PC-3 (cell line): Measurements from ENCODE around the gene HGD. TPM values are rescaled to one million over a fixed set of nuclear protein-coding genes. Genes with fewer than 3 reads are reported as not detected.

ENCODE experiments used
- ATAC-seq: fragments of 200-7000 bp; cut with Tn5 transposase; 2 replicates; pipeline ENCODE4 v1.9.1; 2020; ENCODE audit warnings: mild to moderate bottlenecking, moderate library complexity
- BruUV-seq: library from RNA; stranded (reverse); fragments of 400-500 nt; replicated peaks from 2 replicates; lab custom pipeline; 2021; lab: Mats Ljungman, UMichigan
- CTCF ChIA-PET: fragments of 300-600 bp; sonication (Branson Sonifier 250); formaldehyde crosslinking; loops from one replicate; lab custom pipeline; 2022; ENCODE audit warnings: antibody characterized with exemption; lab: Charles Lee
- POLR2A ChIA-PET: fragments of 300-600 bp; sonication (Branson Sonifier 250); formaldehyde crosslinking; loops from one replicate; lab custom pipeline; 2022; ENCODE audit warnings: antibody characterized with exemption; ENCODE audit not compliant: unreplicated experiment; lab: Charles Lee
- DNase-seq: peaks from one replicate; pipeline ENCODE4 v3.0.0-alpha.2; 2015
- H2AFZ ChIP-seq: fragments of 300-600 bp; sonication (generic); 2 replicates; pipeline ENCODE4 v1.6.0; 2016; ENCODE audit warnings: antibody characterized with exemption, low read length
- H3F3A ChIP-seq: fragments of 300-600 bp; sonication (generic); one replicate; pipeline ENCODE4 v1.6.0; 2017; ENCODE audit warnings: antibody characterized with exemption, low read length, control low read depth, mild to moderate bottlenecking; ENCODE audit not compliant: unreplicated experiment
- H3K27ac ChIP-seq: fragments of 300-600 bp; sonication (generic); 2 replicates; pipeline ENCODE4 v1.5.1; 2016; ENCODE audit warnings: mild to moderate bottlenecking, low read length
- H3K27me3 ChIP-seq: fragments of 300-600 bp; sonication (generic); 2 replicates; pipeline ENCODE4 v1.6.1; 2016; ENCODE audit warnings: low read length, mixed read lengths
- H3K36me3 ChIP-seq: fragments of 300-600 bp; sonication (generic); 2 replicates; pipeline ENCODE4 v1.6.1; 2016; ENCODE audit warnings: low read depth, mixed run types, low read length, mixed read lengths
- H3K4me1 ChIP-seq: fragments of 300-600 bp; sonication (generic); 2 replicates; pipeline ENCODE4 v1.5.1; 2016; ENCODE audit warnings: low read length; ENCODE audit not compliant: insufficient read depth
- H3K4me2 ChIP-seq: fragments of 300-600 bp; sonication (generic); 2 replicates; pipeline ENCODE4 v1.6.0; 2016; ENCODE audit warnings: low read length
- H3K4me3 ChIP-seq: fragments of 300-600 bp; sonication (generic); 2 replicates; pipeline ENCODE4 v1.5.1; 2016; ENCODE audit warnings: mild to moderate bottlenecking, low read length, mixed read lengths
- H3K79me2 ChIP-seq: fragments of 300-600 bp; sonication (generic); 2 replicates; pipeline ENCODE4 v1.6.1; 2017; ENCODE audit warnings: low read length, mixed read lengths
- H3K9ac ChIP-seq: fragments of 300-600 bp; sonication (generic); 2 replicates; pipeline ENCODE4 v1.6.0; 2016; ENCODE audit warnings: mild to moderate bottlenecking, low read length
- H3K9me2 ChIP-seq: fragments of 300-600 bp; sonication (generic); replicated peaks from 2 replicates; pipeline ENCODE4 v1.6.1; 2016; ENCODE audit warnings: mixed run types, low read length, mixed read lengths
- H3K9me3 ChIP-seq: fragments of 300-600 bp; sonication (generic); 2 replicates; pipeline ENCODE4 v1.6.1; 2016; ENCODE audit warnings: low read length, mixed read lengths
- H4K20me1 ChIP-seq: fragments of 300-600 bp; sonication (generic); 2 replicates; pipeline ENCODE4 v1.6.1; 2016; ENCODE audit warnings: low read length, mixed read lengths
- CTCF ChIP-seq: fragments of 300-600 bp; sonication (generic); conservative IDR thresholded peaks from 2 replicates; pipeline ENCODE4 v1.5.1; 2017; ENCODE audit warnings: antibody characterized with exemption, low read depth, mild to moderate bottlenecking, low read length
- EZH2 ChIP-seq: fragments of 300-600 bp; sonication (generic); IDR thresholded peaks from one replicate; pipeline ENCODE4 v1.6.1; 2017; ENCODE audit warnings: antibody characterized with exemption, mild to moderate bottlenecking, low read length; ENCODE audit not compliant: unreplicated experiment
- EZH2phosphoT487 ChIP-seq: fragments of 300-600 bp; sonication (generic); IDR thresholded peaks from 2 replicates; pipeline ENCODE4 v1.6.1; 2018; ENCODE audit warnings: mild to moderate bottlenecking, antibody characterized with exemption, low read length, borderline replicate concordance
- intact Hi-C: fragments of 100-400 bp; cut with micrococcal nuclease; formaldehyde crosslinking; loops from 2 replicates; pipeline ENCODE4 v1.9.0; 2023
- total RNA-seq: library from RNA; depleted of rRNA; stranded (reverse); fragments of >200 nt; gene quantifications from 2 replicates; pipeline ENCODE4 v1.2.3, GENCODE V29; 2014

The HGD gene
- total RNA-seq, 1 experiment from 2014 or later, result 0.11 TPM

- Histone ChIP-seq H3K4me3 (no peak overlapping the region), H3K27ac (no peak overlapping the region), H2AFZ (no peak overlapping the region), H3K9me2 (no peaks in the 10 kb centered on the region), H3K9me3 (no peaks in the 10 kb centered on the region), H3F3A (no peaks in the 10 kb centered on the region), H3K9ac (no peak overlapping the region), H3K36me3 (peaks cover 37% of the 10 kb centered on the region), H4K20me1 (0 out of 2 replicates have a peak, but pooled peaks cover 4% of the 10 kb centered on the region), H3K27me3 (no peaks in the 10 kb centered on the region), H3K4me2 (no peak overlapping the region), H3K4me1 (peaks cover 12% of the 10 kb centered on the region), H3K79me2 (peaks cover 36% of the 10 kb centered on the region)
- no TSS peak for BruUV-seq
- TF ChIP-seq CTCF (no peak), EZH2phosphoT487 (no peak), EZH2 (no peak)
- DNase-seq (no peak), ATAC-seq (no peak)
- ChIA-PET CTCF (no interaction called here), POLR2A (no interaction called here)
- intact Hi-C loops, result no loop called here
Measured at GRCh38 chr3:120601554-120601953, 80.5 kb downstream of the HGD start.

GRCh38 chr3:120599211-120599610, 82.8 kb downstream of the HGD start:
- ATAC-seq, result no peak
- no peak overlapping the region for H3K9ac ChIP-seq
- H3K4me2 ChIP-seq, result peak overlapping the region; percentile 8; the same call in 1 of the 2 replicates
- H3K27ac ChIP-seq, result no peak overlapping the region
- no peaks in the 10 kb centered on the region for H3K9me3 ChIP-seq
- BruUV-seq, result no TSS peak
- H3K36me3 ChIP-seq, result peaks cover 37% of the 10 kb centered on the region
- TF ChIP-seq EZH2phosphoT487, result no peak
- no peak for TF ChIP-seq EZH2
- TF ChIP-seq CTCF, result no peak
- CTCF ChIA-PET, result no interaction called here
- no peaks in the 10 kb centered on the region for H3K9me2 ChIP-seq
- H3K4me3 ChIP-seq, result no peak overlapping the region
- peaks cover 40% of the 10 kb centered on the region for H3K79me2 ChIP-seq
- intact Hi-C loops, result no loop called here
- DNase-seq, result no peak
- no peak overlapping the region for H2AFZ ChIP-seq
- peaks cover 19% of the 10 kb centered on the region for H3K4me1 ChIP-seq
- H3F3A ChIP-seq, result no peaks in the 10 kb centered on the region
- H3K27me3 ChIP-seq, result no peaks in the 10 kb centered on the region
- POLR2A ChIA-PET, result no interaction called here
- H4K20me1 ChIP-seq, result 0 out of 2 replicates have a peak, but pooled peaks cover 4% of the 10 kb centered on the region

- ATAC-seq (no peak), DNase-seq (no peak)
- H2AFZ ChIP-seq, result no peak overlapping the region
- H3K4me3 ChIP-seq, result peak overlapping the region; percentile 93
- H4K20me1 ChIP-seq, result 0 out of 2 replicates have a peak, but pooled peaks cover 4% of the 10 kb centered on the region
- POLR2A ChIA-PET, result interaction anchor here (0.6 kb wide), 1 partner anchor 25 kb away, joined by 3 read pairs; no protein-coding TSS in a partner anchor
- H3K4me1 ChIP-seq, result peaks cover 19% of the 10 kb centered on the region
- no peak overlapping the region; the same call in 1 of the 2 replicates for H3K9ac ChIP-seq
- H3K27ac ChIP-seq, result no peak overlapping the region
- intact Hi-C loops, result loop anchor here (2.0 kb wide), 1 partner anchor 37 kb away; no protein-coding TSS in a partner anchor
- H3K79me2 ChIP-seq, result peaks cover 40% of the 10 kb centered on the region
- no peaks in the 10 kb centered on the region for H3K9me3 ChIP-seq
- peak overlapping the region; percentile 85 for H3K4me2 ChIP-seq
- CTCF ChIA-PET, result interaction anchor here (0.6 kb wide), 1 partner anchor 26 kb away, joined by 3 read pairs; no protein-coding TSS in a partner anchor
- no peaks in the 10 kb centered on the region for H3K27me3 ChIP-seq
- TF ChIP-seq EZH2 (no peak), CTCF (no peak), EZH2phosphoT487 (no peak)
- BruUV-seq, result no TSS peak
- H3K9me2 ChIP-seq, result no peaks in the 10 kb centered on the region
- H3K36me3 ChIP-seq, result peaks cover 34% of the 10 kb centered on the region
- no peaks in the 10 kb centered on the region for H3F3A ChIP-seq
Measured at GRCh38 chr3:120597445-120598049, 84.5 kb downstream of the HGD start.
